Ramos (cell line): ENCODE results near the gene PDE5A.
"Not testable (repeated sequence)": the region's sequence is repeated elsewhere in the genome, so short reads cannot be mapped to it uniquely, and the experiment has no call there.

Source experiments
- in situ Hi-C: fragments of 300-500 bp; cut with MboI; formaldehyde crosslinking; loops from one replicate; pipeline ENCODE4 v1.14.3; 2022; ENCODE audit warnings: low sequenced_read_pairs; ENCODE audit not compliant: unreplicated experiment

Gene PDE5A

GRCh38 chr4:119628281-119629141, at the start of gene PDE5A:
PDE5A (minus strand) TSS chr4:119628804; CDS start chr4:119628671, 133 bp downstream.
- in situ Hi-C loops = loop anchor here (25.0 kb wide), 1 partner anchor 409 kb away; no protein-coding TSS in a partner anchor

GRCh38 chr4:119676101-119676500, 47.5 kb upstream of the PDE5A start:
- in situ Hi-C loops = no loop called here

GRCh38 chr4:119675391-119675790, 46.8 kb upstream of the PDE5A start:
- in situ Hi-C loops = no loop called here

- in situ Hi-C loops = no loop called here
Measured at GRCh38 chr4:119672938-119673337, 44.3 kb upstream of the PDE5A start.

GRCh38 chr4:119672086-119672485, 43.5 kb upstream of the PDE5A start:
- in situ Hi-C loops = no loop called here

- in situ Hi-C loops = no loop called here
Measured at GRCh38 chr4:119671205-119671604, 42.6 kb upstream of the PDE5A start.

GRCh38 chr4:119667802-119668201, 39.2 kb upstream of the PDE5A start:
- in situ Hi-C loops = no loop called here

- in situ Hi-C loops = no loop called here
Measured at GRCh38 chr4:119666653-119667091, 38.1 kb upstream of the PDE5A start.

GRCh38 chr4:119665752-119666151, 37.1 kb upstream of the PDE5A start:
- in situ Hi-C loops = no loop called here

- in situ Hi-C loops = no loop called here
Measured at GRCh38 chr4:119664168-119664907, 35.7 kb upstream of the PDE5A start.

- in situ Hi-C loops = no loop called here
Measured at GRCh38 chr4:119663160-119663788, 34.7 kb upstream of the PDE5A start.

GRCh38 chr4:119662612-119663011, 34.0 kb upstream of the PDE5A start:
- in situ Hi-C loops = not testable (repeated sequence)

GRCh38 chr4:119661231-119661630, 32.6 kb upstream of the PDE5A start:
- in situ Hi-C loops = no loop called here

GRCh38 chr4:119659576-119659975, 31.0 kb upstream of the PDE5A start:
- in situ Hi-C loops = no loop called here

- in situ Hi-C loops = no loop called here
Measured at GRCh38 chr4:119657111-119657611, 28.6 kb upstream of the PDE5A start.

GRCh38 chr4:119656342-119656741, 27.7 kb upstream of the PDE5A start:
- in situ Hi-C loops = no loop called here

- in situ Hi-C loops = no loop called here
Measured at GRCh38 chr4:119655111-119655837, 26.7 kb upstream of the PDE5A start.

GRCh38 chr4:119653990-119654389, 25.4 kb upstream of the PDE5A start:
- in situ Hi-C loops = no loop called here

GRCh38 chr4:119652998-119653397, 24.4 kb upstream of the PDE5A start:
- in situ Hi-C loops = no loop called here

GRCh38 chr4:119648398-119648797, 19.8 kb upstream of the PDE5A start:
- in situ Hi-C loops = loop anchor here (25.0 kb wide), 1 partner anchor 389 kb away; no protein-coding TSS in a partner anchor
